Stimulated activated CD4-positive, alpha-beta T cell treated with anti-CD3 and anti-CD28 coated beads, Interleukin-2, amount 100 ng/mL, for 4 hours (primary cell): ENCODE results near the gene RORB.

Experiments
- DNase-seq: peaks from one replicate; pipeline ENCODE4 v3.0.0-alpha.2; 2020; ENCODE audit warnings: low read depth

Gene RORB

DNA sequence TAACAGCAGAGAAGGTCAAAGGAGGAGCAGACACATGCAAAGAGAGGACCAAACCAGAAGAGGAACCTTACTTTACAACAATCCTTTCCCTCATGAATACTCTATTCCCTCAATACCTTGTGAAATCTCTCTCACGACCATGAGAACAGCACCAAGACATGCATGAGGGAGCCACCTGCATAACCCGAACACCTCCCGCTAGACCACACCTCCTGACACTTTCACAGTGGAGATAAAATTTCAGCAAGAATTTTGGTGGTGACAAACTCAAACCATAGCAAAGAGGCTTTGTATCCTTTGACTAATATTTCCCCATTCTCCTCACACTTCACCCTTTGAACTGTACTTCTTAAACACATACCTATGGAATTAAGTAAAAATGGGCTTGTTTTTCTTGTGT is 101.7 kb downstream of the RORB start:
- DNase-seq, result no peak

DNA sequence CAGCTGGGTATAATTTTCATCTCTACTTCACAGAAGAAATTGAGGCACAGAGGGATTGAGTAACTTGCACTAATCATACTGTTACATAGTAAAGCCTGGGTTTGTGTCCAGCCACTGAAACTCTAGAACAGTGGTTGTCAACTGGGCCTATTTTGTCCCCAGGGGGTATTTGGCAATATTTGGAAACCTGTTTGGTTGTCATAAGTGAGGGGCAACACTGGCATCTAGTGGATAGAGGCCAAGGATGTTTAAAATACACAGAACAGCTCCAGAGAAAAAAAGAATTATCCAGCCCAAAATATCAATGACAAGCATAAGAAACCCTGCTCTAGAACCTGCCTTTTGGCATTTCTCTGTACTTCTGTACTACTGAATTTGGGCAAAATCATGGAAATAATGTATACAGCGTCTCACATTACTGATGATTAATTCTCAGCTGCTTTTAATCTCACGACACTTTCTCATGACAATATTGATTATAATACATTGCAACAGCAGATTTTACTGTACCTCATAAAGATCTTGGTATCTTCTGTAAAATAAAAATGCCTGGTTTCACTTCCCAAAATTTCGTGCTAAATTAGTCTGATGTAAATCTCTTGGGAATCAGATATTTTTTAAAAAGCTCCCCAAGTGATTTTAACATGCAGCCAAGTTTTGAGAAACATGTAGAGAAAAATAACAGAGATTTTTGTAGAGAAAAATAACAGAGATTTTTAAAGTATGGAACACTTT is 112.7 kb downstream of the RORB start:
- DNase-seq, result no peak

DNA sequence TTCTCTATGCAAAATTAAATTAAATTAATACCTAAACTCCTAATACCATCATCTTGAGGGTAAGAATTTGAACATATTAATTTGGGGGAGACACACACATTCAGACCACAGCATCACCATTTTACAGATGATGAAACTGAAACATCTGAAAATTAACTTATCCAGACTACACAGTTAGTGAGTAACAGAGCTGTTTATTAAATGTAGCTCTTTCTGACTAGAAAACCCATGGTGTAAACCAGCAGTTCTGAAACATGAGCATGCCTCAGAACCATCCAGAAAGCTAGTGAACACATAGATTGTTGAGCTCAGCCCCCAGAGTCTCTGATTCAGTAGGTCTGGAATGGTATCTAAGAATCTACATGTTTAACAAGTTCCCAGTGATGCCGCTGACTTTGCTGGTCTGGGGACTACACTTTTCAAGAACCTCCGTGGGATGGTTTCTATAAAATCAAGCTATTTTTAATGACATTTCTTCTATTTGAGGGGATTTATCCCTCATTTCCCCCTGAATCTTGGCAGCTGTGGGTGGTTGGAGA is 113.5 kb downstream of the RORB start:
- no peak for DNase-seq

DNA sequence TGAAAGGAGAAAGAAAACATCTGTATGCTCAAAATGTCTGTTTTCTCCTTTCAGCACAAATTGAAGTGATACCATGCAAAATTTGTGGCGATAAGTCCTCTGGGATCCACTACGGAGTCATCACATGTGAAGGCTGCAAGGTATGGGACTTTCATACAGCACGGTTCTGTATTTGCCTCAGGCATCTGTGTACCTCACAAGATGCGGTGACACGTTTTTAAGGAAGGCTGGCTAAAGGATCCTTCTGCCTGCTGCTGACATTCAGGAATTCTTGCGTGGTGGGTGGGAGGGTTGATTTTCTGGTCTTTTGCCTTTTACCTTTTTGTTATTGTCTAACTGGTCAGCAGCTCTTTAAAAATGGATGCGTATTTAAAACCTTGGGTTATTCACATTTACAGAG is 133.1 kb downstream of the RORB start:
- no peak for DNase-seq

DNA sequence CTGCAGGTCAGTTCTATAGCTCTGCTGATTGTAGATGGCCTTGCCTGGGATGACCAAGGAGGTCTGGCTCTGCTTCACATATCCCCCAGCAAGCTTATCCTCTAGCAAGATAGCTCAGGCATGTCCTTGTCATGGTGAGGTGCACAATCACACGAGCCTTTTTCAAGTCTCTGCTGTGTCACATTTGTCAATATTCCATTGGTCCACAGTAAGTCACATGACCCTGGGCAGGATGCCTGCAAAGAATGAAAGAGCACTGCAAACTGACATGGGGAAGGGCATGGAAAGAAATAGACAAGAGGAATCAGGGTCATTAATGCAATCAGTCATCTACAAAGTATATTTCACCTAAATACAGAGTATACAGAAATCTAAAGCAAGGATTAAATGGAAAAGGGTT is 142.0 kb downstream of the RORB start:
- DNase-seq, result no peak

DNA sequence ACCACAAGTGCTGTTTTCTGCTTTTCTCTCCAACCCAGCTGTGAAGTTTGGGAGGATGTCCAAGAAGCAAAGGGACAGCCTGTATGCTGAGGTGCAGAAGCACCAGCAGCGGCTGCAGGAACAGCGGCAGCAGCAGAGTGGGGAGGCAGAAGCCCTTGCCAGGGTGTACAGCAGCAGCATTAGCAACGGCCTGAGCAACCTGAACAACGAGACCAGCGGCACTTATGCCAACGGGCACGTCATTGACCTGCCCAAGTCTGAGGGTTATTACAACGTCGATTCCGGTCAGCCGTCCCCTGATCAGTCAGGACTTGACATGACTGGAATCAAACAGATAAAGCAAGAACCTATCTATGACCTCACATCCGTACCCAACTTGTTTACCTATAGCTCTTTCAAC is 145.2 kb downstream of the RORB start:
- no peak for DNase-seq

DNA sequence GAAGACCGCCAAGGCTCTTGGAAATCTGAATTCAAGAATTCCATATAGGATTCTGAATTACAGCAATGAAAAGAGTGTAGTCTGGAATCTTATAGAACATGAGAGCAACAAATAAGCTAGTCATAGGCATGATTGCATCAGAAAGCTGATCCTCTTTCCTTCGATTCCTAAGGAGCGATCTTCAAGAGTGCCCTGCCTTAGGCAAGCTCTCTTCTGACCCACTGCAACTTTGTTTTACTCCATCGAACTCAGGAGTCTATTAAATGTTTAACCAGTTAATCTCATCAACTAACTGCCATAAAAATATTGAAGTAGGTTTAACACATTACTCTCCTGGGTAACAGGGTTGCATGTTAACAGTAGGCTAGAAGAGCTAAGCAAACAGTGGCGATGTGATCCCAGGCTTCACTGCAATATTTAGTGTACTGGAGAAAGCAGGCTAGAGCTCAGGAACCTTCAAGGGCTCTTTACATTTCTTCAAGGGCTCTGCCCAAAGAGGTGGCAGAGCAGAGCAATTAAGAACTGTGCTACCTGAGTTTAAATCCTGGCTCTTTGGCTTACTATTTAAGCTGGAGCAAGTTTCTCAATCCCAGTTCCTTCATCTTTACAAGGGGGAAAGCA is 146.3 kb downstream of the RORB start:
- DNase-seq, result no peak

DNA sequence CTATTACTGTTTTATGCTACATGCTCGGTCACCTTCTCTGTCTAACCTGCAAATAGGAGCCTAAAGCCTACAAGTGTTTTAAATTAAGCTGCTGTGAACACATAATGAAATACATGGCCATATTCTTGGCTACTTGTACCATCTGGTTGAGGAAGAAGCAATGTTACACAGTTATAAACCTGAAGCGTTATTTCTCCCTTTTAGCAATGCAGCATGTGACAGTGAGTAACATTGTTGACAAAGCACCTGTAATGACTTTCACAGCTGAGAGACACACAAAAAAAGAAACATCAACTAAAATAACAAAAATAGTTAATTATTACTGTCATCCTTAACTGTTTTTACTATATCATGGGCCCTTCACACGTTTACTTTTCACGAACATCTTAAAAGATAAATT is 146.9 kb downstream of the RORB start:
- DNase-seq, result no peak

DNA sequence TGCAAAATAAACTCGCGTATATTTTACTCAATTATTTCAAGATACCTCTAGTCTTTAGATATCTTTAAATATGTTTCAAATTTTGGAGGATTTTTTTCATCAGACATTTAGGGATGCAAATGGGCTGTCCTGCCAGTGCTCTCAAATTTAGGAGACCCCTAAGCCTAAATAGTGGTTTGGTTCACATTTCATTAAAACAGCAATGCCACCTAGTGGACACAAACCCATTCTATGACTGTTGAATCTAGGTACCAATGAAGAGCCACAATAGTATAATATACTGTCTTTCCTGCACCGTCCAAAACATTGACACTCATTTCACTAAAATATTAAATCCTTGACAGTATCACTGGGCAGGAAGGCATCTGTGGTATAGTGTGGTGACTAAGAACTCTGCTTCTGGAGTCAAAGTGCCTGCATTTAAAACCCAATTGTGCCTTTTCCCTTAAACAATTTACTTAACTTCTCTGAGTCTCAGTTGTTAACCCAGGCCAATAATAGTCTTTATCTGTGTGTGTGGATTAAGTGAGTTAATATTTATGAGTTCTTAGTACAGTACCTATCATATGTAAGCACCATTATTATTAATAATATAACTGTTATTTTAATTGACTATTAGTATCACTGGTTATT is 148.0 kb downstream of the RORB start:
- no peak for DNase-seq

DNA sequence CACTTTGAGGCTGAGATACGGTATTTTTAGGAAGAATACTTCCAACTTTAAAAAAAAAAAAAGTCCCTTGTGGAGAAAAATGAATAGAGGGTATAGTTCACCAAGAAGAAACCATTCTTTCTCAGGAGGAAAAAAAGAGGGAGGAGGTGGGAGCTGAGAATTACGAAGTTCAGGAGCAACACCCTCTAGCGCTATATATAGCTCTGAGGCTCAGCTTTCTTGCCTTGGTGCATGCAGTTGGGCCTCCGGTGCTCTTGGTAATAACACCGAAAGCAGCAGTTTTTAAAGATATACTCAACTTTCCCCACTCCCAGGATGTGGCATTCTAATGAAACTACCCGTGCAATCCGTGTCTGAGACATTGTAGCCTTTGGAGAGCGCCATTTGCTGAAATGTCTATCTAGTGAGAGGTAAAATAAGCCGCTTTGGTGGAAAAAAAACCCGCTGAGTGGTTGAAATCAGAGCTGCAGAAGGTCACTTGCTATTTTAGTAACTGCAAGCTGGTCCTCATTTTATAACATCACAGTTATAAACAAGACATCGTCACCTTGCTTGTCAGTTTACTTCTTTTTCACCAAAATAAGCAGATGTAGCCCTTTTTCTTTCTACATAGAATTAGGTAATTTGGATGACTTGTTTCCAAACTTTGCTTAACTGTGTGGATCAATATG is 156.4 kb downstream of the RORB start:
- DNase-seq, result no peak

DNA sequence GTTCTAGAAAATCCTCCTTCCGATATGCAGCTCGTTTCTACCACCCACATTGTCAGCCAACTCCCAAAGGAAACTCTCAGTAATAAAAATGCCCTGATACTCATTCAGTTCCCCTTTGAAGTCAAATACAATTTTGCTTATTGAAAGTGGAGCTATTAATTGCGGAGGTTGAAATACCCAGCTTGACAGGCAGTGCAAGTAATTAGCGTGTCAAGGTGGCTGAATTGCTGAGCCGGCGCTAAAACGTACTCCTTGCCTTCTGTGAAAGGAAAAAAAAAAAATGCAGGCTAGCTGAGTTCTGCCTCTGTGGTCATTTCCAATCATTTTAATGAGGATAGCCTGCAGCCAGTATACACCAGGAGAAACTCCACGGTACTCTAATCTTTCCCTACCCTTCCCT is 165.5 kb downstream of the RORB start:
- DNase-seq, result no peak

DNA sequence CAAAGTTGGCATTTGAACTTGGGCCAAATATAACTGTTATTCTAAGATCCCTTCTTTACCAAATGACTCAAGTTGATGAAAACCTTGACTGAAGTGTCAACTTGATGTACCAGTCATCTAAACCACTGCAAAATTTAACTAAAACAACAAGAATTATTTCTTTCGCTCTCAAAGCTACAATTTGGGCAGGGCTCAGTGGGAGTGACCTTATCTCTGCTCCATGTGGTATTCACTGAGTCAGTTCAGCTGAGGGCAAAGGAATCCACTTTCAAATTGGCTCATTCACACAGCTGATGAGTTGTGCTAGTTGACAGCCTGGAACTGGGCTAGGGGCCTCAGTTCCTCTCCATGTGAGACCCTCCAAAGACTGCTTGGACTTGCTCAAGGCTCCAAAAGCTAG is 166.3 kb downstream of the RORB start:
- no peak for DNase-seq

DNA sequence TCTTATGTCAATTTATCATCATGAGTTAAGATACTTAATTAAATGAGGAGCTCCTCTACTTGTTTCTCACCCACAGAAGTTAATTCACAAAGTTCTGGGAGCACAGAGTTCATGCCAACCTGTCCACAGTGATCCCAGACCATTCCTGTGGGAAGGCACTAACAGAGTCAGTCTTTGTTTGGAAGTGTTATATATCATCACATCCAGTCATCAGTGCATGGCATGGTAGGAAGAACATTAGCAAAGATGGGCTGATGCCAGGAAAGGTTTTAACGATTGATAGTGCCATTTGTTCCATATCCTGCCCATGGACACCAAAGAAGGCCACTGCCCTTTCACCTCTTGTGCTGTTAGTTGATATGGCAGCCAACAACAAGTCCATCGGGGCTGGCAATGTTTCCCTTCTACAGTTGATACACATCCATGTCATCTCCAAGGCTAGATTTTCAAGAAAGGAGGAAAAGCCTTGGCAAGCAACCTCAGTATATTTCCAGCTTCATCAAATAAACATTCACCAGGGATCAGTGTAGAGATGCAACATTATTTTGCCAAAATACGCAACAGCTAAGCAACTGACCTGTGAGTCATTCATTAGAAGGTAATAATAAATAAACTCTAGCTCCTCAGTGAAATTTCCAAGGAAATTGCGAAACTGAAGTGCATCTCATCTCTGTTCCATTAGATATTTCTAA is 169.6 kb downstream of the RORB start:
- no peak for DNase-seq

DNA sequence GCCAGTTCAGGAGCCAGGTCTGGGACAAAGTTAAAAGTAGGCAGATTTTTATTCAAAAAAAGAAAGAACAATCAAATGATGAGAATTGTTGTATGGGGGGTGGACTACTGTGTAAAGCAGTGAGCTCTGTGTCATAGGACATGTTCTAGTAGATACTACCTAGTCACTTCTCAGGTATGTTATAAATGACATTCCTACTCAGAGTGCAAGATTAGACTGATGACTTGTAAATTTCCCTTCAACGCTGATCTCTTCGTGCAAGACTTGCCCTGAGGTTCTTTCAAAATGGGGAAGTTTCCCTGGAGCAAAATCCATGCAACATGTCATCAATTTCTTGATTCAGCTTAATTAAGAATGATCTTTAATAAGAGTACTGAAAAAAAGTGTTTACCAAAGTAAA is 175.1 kb downstream of the RORB start:
- no peak for DNase-seq

DNA sequence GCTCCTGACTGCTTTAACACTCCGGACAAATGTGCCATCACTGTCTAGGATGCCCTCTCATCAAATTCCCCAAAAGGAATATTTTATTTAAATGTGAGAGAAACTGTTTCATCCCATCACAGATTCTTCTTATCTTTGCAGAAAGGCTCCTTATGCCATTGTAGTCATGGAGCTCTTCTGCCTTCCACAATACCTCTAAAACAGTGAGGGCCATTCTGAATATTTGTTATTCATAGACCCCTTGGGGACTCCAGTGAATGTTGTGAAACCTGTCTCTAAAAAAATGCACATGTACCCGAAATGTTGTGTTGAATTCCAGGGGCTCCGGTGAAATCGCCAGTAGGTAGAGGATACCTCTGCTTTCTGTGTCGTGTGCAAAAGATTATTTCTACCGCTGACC is 176.9 kb downstream of the RORB start:
- no peak for DNase-seq

DNA sequence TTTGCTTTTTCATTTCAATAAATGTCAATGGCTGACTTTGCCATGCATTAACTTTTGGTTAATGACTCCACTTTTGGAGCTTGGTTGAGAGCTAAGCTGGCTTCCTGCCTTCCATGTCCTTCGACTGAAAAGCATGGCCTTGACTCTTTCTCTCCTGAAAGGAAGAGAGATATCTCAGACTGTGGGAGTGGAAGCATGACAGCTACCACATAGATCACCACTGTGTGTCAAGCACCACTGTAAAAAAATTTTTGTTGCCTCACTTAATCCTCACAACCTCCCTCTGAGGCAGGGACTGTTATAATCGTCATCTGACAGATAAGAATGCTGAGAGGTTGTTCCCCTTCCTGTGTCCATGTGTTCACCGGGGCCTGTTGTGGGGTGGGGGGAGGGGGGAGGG is 184.8 kb downstream of the RORB start:
- DNase-seq, result no peak

DNA sequence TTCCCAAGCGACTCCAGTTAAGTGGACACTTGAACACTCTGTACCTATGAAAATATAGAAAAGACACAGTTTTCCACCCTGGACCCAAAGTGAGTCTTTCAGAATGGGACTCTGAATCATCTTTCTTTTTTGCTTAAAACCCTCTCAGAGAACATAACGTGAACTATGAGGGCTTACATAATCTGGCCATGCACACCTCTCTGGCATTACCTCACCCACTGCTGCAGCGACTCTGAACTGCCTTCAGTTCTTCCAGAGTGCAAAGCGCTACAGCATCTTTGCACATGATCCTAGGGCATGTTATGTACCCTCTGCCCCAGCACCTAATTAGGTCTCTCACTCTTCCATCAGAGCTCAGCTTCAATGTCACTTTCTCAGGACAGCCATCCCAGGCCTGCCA is 186.2 kb downstream of the RORB start:
- DNase-seq, result no peak

DNA sequence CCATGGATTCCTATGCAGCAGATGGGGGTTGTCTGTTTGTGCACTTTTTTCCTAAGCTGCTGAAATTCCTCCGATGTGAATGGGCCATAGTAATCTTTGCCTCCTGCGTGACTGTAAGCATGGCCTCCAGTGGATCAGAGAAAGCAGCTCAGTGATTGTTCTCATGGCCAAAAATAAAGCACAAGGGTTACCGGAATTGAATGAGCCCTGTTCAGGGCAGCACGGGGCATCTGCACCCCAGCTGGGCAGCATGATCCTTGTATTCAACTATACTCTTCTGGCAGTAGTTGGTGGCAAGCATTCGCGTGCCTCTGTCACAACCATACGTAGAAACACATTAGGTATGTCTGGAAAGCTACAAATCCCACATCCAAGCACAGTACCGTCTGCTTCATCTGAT is 193.9 kb downstream of the RORB start:
- DNase-seq, result no peak

DNA sequence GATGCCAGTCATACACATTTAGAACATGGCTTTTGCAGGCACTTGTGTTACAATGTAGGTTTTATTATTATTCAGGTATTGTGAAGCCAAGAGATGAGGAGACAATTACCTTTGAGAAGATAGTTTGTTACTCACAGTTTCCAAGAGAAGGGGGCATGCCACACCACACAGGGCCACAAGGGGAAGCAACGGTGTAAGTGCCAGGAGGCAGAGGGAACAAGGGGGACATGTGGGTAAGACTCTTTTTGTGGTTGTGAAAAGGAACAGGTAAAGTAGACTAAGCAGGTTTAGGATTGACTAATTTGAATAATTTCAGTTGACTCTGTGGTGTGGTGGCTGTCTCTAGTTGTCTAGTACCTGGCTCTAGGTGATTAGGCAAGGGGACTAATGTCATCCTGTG is 199.4 kb downstream of the RORB start:
- DNase-seq, result no peak

DNA sequence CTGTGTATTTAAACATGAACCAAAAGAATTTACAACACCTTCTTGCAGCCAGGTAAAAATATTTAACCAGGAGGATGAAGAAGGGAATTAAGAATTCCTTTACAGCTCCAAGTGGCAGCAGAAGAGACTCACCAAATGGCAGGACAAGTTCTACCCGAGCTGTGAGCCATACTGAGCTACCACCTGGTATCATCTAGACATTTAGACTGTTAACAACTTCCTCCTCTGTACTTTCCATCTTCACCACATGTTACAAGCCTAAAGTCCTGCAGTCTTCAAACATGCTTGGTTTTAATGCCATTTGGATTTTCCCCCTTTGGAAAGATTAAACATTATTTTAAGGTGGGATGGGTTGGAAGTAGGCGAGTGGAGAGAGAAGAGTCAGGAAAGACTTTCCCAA is 200.4 kb downstream of the RORB start:
- DNase-seq, result no peak

DNA sequence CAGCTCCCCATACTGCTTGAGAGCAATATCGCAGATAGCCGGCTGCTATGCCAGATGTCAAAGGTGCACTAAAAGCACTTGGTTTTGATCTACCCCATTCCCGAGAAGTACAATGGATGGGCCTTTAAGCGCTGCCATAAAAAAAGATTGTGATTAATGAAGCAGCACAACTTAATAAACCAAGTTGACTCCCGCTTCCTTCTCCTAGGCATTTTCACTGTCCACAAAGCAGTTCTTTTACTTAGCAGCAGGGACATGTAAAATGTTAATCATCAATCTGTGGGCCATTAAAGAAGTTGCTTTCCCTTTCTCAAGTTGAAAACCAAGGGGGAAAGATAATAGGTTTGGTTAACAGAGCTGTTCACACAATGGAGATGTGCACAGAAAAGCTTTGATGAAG is 214.2 kb downstream of the RORB start:
- DNase-seq, result no peak

DNA sequence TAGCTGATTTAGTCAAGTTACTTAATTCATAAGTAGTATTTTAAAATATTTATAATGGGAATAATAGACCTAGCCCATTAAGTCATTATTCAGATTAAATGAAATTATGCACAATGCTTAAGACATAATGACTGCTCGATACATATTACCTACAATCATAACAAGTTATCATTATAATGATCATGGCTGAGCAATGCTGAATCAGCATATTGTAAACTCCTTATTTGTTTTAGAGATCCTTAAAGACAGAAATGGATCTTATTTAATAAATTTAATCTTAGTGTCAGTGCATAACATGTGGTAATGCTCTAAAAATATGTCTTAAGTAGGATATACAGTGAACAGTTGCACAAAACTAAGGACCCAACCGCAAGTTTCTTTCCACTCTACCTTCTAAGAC is 221.6 kb downstream of the RORB start:
- no peak for DNase-seq
